Measurements from ENCODE around the gene CDC14B.
"Not testable (repeated sequence)": the region's sequence is repeated elsewhere in the genome, so short reads cannot be mapped to it uniquely, and the experiment has no call there.

CDC14B gene

DNA sequence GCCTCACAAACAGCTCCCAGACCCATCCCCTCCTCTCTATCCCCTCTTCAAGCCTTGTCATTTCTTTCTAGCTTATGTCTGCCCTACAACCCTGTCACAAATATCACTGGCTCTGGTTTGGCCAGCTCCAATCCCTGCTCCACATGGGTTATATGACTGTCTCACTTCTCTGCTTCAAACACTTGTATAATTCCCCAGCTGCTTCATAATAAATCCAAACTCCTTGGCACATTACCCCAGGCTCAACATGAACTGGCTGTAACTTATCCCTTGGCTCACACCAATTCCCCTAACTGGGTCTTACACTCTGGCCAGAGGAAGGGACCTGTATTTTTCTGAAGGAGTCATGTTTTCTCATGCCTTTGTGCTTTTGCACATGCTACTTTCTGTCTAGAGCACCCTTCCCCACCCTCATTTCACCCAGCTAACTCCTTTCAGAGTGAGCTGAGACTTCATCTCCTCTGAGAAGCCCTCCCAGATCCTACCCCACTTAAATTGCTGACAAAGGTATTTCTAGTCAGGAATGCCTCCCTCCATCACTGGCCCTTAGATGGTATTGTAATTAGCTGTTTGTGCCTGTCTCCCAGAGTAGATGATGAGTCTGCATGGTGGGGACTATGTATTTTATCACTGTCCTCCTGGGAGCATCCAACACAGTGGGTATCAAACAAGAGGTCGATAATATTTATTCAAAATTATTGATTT, 30.1 kb upstream of the CDC14B start:
- no peak for TF ChIP-seq NFRKB (IDR thresholded peaks at IDR 0.05)
- no peak for TF ChIP-seq LEF1 (IDR thresholded peaks at IDR 0.05; ENCODE audit: borderline replicate concordance)
- TF ChIP-seq, protein P1, sequence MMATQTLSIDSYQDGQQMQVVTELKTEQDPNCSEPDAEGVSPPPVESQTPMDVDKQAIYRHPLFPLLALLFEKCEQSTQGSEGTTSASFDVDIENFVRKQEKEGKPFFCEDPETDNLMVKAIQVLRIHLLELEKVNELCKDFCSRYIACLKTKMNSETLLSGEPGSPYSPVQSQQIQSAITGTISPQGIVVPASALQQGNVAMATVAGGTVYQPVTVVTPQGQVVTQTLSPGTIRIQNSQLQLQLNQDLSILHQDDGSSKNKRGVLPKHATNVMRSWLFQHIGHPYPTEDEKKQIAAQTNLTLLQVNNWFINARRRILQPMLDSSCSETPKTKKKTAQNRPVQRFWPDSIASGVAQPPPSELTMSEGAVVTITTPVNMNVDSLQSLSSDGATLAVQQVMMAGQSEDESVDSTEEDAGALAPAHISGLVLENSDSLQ (IDR thresholded peaks at IDR 0.05) = no peak
- no peak for TF ChIP-seq ARNT (IDR thresholded peaks at IDR 0.05)
- TF ChIP-seq FOXM1 (IDR thresholded peaks at IDR 0.05; ENCODE audit: borderline replicate concordance) = no peak
- no peak for TF ChIP-seq ELF4 (IDR thresholded peaks at IDR 0.05)
- TF ChIP-seq L3MBTL2 (conservative IDR thresholded peaks at IDR 0.05) = no peak
- no peak for TF ChIP-seq CTBP1 (IDR thresholded peaks at IDR 0.05; ENCODE audit: borderline replicate concordance)
- no peak for TF ChIP-seq SUZ12 (IDR thresholded peaks at IDR 0.05)
- TF ChIP-seq FOXK2 (IDR thresholded peaks at IDR 0.05) = no peak
- TF ChIP-seq FOXA1 (IDR thresholded peaks at IDR 0.05) = no peak
- TF ChIP-seq ZNF384 (IDR thresholded peaks at IDR 0.05) = no peak
- TF ChIP-seq TARDBP (IDR thresholded peaks at IDR 0.05) = no peak
- TF ChIP-seq HDGF (IDR thresholded peaks at IDR 0.05; ENCODE audit: borderline replicate concordance) = no peak
- no peak for DNase-seq (ENCODE audit: extremely low spot score)
- CTCF ChIA-PET = interaction anchor here (0.7 kb wide), 1 partner anchor 324 kb away, joined by 3 read pairs; no protein-coding TSS in a partner anchor
- POLR2A ChIA-PET = no interaction called here

DNA sequence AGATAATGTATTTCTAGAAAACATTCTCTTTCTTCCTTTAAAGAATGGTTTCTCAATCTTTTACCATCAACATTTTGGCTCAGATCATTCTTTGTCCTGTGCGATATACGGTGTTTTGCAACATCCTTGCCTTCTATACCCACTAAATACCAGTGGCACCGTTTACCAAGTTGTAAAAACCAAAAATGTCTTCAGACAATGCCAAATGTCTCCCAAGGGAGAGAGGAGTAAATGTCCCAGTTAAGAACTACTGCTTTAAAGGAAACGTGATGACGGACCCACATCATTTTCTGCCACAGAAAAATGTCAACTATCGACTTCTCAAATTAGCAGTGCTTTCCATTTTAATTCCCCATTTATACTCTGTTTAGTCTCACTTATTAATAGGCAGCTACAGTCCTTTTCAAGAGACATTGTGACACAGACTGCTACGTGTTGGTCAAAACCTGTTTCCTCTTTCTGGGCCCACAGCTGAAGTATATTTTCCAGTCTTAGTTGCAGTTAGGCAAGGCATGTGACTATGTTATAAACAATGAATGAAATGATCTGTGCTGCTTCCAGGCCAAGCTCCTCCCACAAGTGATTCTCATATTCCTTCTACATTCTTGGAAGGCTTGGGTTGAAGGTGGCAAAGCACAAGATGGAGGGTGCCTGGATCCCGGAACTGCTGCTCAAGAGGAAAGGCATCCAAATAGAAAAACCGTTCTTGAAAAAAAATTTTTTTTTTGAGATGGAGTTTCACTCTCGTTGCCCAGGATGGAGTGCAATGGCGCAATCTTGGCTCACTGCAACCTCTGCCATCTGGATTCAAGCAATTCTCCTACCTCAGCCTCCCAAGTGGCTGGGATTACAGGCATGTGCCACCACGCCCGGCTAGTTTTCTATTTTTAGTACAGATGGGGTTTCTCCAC, 26.7 kb upstream of the CDC14B start:
- TF ChIP-seq FOXM1 (IDR thresholded peaks at IDR 0.05; ENCODE audit: borderline replicate concordance) = no peak
- TF ChIP-seq, protein P1 (IDR thresholded peaks at IDR 0.05) = no peak
- no peak for TF ChIP-seq ELF4 (IDR thresholded peaks at IDR 0.05)
- no peak for TF ChIP-seq NFRKB (IDR thresholded peaks at IDR 0.05)
- no peak for TF ChIP-seq ARNT (IDR thresholded peaks at IDR 0.05)
- TF ChIP-seq CTBP1 (IDR thresholded peaks at IDR 0.05; ENCODE audit: borderline replicate concordance) = no peak
- no peak for TF ChIP-seq TARDBP (IDR thresholded peaks at IDR 0.05)
- TF ChIP-seq SUZ12 (IDR thresholded peaks at IDR 0.05) = no peak
- no peak for TF ChIP-seq SP1 (IDR thresholded peaks at IDR 0.05)
- TF ChIP-seq ZNF384 (IDR thresholded peaks at IDR 0.05) = no peak
- no peak for TF ChIP-seq HDGF (IDR thresholded peaks at IDR 0.05; ENCODE audit: borderline replicate concordance)
- TF ChIP-seq FOXA1 (IDR thresholded peaks at IDR 0.05) = no peak
- no peak for TF ChIP-seq BHLHE40 (IDR thresholded peaks at IDR 0.05; ENCODE audit: borderline replicate concordance)
- no peak for TF ChIP-seq FOXK2 (IDR thresholded peaks at IDR 0.05)
- no peak for TF ChIP-seq LEF1 (IDR thresholded peaks at IDR 0.05; ENCODE audit: borderline replicate concordance)
- no peak for TF ChIP-seq L3MBTL2 (conservative IDR thresholded peaks at IDR 0.05)
- ChIA-PET CTCF (no interaction called here), POLR2A (no interaction called here)
- no peak for DNase-seq (ENCODE audit: extremely low spot score)

DNA sequence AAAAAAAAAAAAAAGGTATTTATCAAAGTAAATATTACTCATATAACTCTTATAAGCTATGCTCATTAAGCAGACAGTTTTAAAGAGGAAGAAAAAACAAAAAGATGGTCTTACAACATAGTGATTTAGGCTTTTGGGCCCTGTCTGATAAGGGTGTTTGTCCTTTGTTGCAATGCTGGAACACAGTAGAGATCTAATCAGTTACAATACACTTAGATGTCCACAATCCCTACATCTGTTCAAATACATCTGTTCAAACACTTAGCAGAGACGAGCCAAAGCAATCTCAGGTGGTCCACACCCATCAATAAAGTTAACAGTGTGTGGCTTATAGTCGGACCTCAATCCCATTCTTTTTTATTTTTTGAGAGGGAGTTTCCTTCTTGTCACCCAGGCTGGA, 24.5 kb upstream of the CDC14B start:
- ChIA-PET CTCF (no interaction called here), POLR2A (no interaction called here)

DNA sequence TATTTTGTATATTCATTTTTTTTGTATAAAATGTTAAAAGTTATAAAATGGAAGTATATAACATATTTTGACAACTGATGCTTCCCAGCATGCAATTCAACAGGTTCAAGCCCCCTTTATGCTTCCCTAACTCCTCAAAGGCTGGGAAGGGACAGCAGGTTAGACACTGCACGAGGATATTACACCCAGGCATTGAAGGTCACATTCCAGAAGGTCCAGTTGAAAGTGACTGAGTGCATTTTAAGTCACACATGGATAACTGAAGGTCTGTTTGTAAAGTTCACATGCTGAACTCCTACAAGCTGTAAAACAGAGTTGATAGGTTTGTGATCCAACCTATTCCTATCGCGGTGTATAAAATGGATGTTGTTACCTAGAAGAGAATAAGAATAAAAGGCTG, 21.9 kb upstream of the CDC14B start:
- CTCF ChIA-PET = no interaction called here
- DNase-seq (ENCODE audit: extremely low spot score) = no peak
- TF ChIP-seq CTBP1 (IDR thresholded peaks at IDR 0.05; ENCODE audit: borderline replicate concordance) = no peak
- TF ChIP-seq FOXK2 (IDR thresholded peaks at IDR 0.05) = no peak
- no peak for TF ChIP-seq ELF4 (IDR thresholded peaks at IDR 0.05)
- TF ChIP-seq SP1 (IDR thresholded peaks at IDR 0.05) = no peak
- TF ChIP-seq, protein P1 (IDR thresholded peaks at IDR 0.05) = no peak
- TF ChIP-seq LEF1 (IDR thresholded peaks at IDR 0.05; ENCODE audit: borderline replicate concordance) = no peak
- POLR2A ChIA-PET = no interaction called here

More for the DNA sequence above, 24.5 kb upstream of the CDC14B start:
- no peak for DNase-seq (ENCODE audit: extremely low spot score)
- TF ChIP-seq L3MBTL2 (conservative IDR thresholded peaks at IDR 0.05) (no peak), FOXA1 (IDR thresholded peaks at IDR 0.05) (no peak), TARDBP (IDR thresholded peaks at IDR 0.05) (no peak), FOXM1 (IDR thresholded peaks at IDR 0.05; ENCODE audit: borderline replicate concordance) (no peak)

DNA sequence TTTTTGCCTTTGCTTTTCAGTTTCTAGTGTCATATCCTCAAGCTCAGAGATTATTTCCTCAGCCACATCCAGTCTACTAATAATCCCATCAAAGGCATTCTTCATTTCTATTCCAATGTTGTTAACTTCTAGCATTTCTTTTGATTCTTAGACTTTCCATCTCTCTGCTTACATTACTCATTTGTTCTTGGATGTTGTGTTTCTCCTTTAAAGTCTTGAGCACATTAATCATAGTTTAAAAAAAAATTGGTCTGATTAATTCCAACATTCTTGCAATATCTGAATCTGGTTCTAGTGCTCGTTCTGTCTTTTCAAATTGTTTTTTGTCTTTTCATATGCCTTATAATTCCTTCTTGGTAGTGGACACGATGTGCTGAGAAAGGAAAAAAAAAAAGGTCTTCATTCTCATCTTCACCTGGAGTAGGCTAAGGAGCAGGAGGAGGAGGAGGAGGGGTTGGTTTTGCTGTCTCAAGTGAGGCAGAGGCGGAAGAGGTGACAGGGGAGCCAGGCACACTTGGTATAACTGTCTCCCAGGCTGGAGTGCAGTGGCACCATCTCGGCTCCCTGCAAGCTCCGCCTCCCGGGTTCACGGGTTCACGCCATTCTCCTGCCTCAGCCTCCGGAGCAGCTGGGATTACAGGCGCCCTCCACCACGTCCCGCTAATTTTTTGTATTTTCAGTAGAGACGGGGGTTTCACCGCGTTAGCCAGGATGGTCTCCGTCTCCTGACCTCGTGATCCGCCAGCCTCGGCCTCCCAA, 19.1 kb upstream of the CDC14B start:
- ChIA-PET POLR2A (no interaction called here), CTCF (no interaction called here)
- no peak for DNase-seq (ENCODE audit: extremely low spot score)
- TF ChIP-seq HDGF (IDR thresholded peaks at IDR 0.05; ENCODE audit: borderline replicate concordance) (no peak), ARNT (IDR thresholded peaks at IDR 0.05) (no peak)

DNA sequence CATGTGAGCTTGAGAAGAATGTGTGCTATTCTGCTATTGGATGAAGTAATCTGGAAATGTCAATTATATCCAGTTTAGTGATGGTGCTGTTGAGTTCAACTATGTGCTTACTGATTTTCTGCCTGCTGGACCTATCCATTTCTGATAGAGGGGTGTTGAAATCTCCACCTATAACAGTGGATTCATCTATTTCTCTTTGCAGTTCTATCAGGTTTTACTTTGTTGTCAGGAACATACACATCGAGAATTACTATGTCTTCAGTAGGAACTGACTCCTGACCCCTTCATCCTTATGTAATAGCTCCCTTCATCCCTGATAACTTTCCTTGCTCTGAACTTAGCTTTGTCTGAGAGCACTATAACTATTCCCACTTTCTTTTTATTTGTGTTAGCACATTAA, 16.7 kb upstream of the CDC14B start:
- POLR2A ChIA-PET = no interaction called here
- DNase-seq (ENCODE audit: extremely low spot score) = no peak
- CTCF ChIA-PET = no interaction called here
- TF ChIP-seq NFRKB (IDR thresholded peaks at IDR 0.05) = no peak
- no peak for TF ChIP-seq ELF4 (IDR thresholded peaks at IDR 0.05)
- no peak for TF ChIP-seq FOXA1 (IDR thresholded peaks at IDR 0.05)

DNA sequence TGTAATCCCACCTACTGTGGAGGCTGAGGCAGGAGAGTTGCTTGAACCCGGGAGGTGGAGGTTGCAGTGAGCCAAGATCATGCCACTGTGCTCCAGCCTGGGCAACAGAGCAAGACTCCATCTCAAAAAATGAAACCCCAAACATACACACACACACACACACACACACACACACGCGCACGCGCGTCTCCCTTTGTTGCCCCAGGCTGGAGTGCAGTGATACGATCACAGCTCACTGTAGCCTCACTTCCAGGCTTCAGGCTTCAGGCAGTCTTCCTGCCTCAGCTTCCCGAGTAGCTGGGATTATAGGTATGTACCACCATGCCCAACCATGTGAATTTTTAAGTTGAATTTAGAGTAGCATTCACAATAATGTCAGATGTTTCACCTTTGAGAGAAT, 13.9 kb upstream of the CDC14B start:
- CTCF ChIA-PET; POLR2A ChIA-PET; DNase-seq (ENCODE audit: extremely low spot score): not testable (repeated sequence)

Data from HEK293T (cell line).